ENCODE data around the gene USP15.

The USP15 gene

DNA sequence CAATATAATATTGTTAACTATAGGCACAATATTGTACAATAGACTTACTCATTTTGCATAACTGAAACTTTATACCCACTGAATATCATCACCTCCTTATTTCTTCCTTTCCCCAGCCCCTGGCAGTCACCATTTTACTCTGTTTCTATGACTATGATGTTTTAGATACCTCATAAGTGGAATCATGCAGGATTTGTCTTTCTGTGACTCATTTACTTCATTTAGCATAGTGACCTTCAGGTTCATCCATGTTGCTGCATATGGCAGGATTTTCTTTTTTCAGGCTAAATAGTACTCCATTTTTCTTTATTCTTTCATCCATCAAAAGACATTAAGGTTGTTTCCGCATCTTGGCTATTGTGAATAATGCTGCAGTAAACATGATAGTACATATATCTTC lies 18.9 kb downstream of the USP15 start:
- Mint-ChIP-seq H3K4me1 (peaks cover 49% of the 10 kb centered on the region), H3K4me3 (no peak overlapping the region), H3K9me3 (peaks cover 2% of the 10 kb centered on the region), H3K36me3 (peaks cover 6% of the 10 kb centered on the region), H3K27me3 (no peaks in the 10 kb centered on the region), H3K27ac (no peak overlapping the region)
- DNase-seq (ENCODE audit: low spot score in 2 of 2): no peak
- ATAC-seq (ENCODE audit: low read depth): no peak

DNA sequence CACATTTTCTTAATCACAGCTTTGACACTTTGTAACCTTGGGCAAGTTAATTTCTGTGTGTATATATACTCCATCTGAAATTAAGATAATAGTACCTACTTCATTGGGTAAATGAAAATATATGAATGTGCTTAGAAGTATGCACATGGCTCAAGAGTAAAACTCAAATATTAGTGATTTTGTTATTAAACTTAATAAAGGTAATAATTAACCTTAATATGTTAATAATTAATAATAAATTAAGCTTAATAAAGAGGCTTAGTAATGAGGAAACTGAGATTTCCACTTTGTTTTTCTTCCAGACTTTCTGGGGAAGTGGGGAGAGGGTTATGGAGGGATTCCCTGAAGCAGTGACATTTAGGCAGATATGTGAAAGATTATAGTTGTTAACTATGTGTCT lies 19.8 kb downstream of the USP15 start:
- Mint-ChIP-seq H3K27me3 (no peaks in the 10 kb centered on the region), H3K4me3 (no peak overlapping the region), H3K9me3 (peaks cover 2% of the 10 kb centered on the region), H3K4me1 (peaks cover 42% of the 10 kb centered on the region), H3K36me3 (peaks cover 6% of the 10 kb centered on the region), H3K27ac (peak overlapping the region; percentile 8)
- ATAC-seq (ENCODE audit: low read depth) (no peak), DNase-seq (ENCODE audit: low spot score in 2 of 2) (no peak)

- Mint-ChIP-seq H3K27ac (peak overlapping the region; percentile 45), H3K36me3 (peaks cover 20% of the 10 kb centered on the region), H3K27me3 (no peaks in the 10 kb centered on the region), H3K9me3 (peaks cover 3% of the 10 kb centered on the region), H3K4me1 (peaks cover 42% of the 10 kb centered on the region), H3K4me3 (no peak overlapping the region)
- DNase-seq (ENCODE audit: low spot score in 2 of 2) (no peak), ATAC-seq (ENCODE audit: low read depth) (no peak)
These were observed 22.0 kb downstream of the USP15 start for GRCh38 chr12:62282057-62282774.

- Mint-ChIP-seq H3K9me3 (peaks cover 10% of the 10 kb centered on the region), H3K4me1 (peaks cover 48% of the 10 kb centered on the region), H3K4me3 (no peak overlapping the region), H3K27ac (no peak overlapping the region), H3K27me3 (no peaks in the 10 kb centered on the region), H3K36me3 (peaks cover 32% of the 10 kb centered on the region)
- ATAC-seq (ENCODE audit: low read depth): no peak
- DNase-seq (ENCODE audit: low spot score in 2 of 2): no peak
These were observed 24.5 kb downstream of the USP15 start for GRCh38 chr12:62284749-62285148.

DNA sequence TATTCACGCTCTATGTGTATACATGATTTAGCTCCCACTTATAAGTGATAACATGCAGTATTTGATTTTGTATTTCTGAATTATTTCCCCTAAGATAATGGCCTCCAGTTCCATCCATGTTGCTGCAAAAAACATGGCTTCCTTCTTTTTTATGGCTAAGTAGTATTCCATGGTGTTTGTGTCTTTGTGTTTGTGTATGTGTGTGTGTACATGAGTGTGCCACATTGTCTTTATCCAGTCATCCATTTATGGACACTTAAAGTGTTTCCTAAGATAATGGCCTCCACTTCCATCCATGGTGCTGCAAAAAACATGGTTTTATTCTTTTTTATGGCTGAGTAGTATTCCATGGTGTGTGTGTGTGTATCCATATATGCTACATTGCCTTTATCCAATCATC lies 25.1 kb downstream of the USP15 start:
- Mint-ChIP-seq H3K4me1 (peaks cover 44% of the 10 kb centered on the region), H3K27ac (peak overlapping the region; percentile 72), H3K9me3 (peaks cover 14% of the 10 kb centered on the region), H3K27me3 (no peaks in the 10 kb centered on the region), H3K4me3 (no peak overlapping the region), H3K36me3 (peaks cover 36% of the 10 kb centered on the region)
- DNase-seq (ENCODE audit: low spot score in 2 of 2) (no peak), ATAC-seq (ENCODE audit: low read depth) (no peak)

DNA sequence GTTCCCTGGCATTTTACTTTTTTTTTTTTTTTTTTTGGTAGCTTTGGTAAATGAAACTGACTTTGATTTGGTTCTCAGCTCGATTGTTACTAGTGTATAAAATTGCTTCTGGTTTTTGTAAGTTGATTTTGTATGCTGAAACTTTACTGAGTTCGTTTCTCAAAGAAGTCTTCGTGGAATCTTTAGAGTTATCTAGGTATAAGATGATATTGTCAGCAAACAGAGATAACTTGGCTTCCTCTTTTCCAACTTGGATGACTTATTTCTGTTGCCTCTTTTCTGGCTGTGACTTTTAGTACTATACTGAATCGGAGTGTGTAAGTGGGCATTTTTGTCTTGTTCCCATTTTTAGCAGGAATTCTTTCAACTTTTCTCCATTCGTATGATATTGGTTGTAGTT lies 28.1 kb downstream of the USP15 start:
- Mint-ChIP-seq H3K27me3 (no peaks in the 10 kb centered on the region), H3K4me3 (no peak overlapping the region), H3K27ac (peak overlapping the region; percentile 6)

GRCh38 chr12:62290846-62291245 lies 30.6 kb downstream of the USP15 start:
- peaks cover 17% of the 10 kb centered on the region for H3K9me3 Mint-ChIP-seq
- DNase-seq (ENCODE audit: low spot score in 2 of 2) (no peak), ATAC-seq (ENCODE audit: low read depth) (no peak)
- H3K4me3 Mint-ChIP-seq: no peak overlapping the region
- no peaks in the 10 kb centered on the region for H3K27me3 Mint-ChIP-seq
- peaks cover 55% of the 10 kb centered on the region for H3K36me3 Mint-ChIP-seq
- H3K4me1 Mint-ChIP-seq: peaks cover 36% of the 10 kb centered on the region
- no peak overlapping the region for H3K27ac Mint-ChIP-seq

More for the DNA sequence above, 28.1 kb downstream of the USP15 start:
- ATAC-seq (ENCODE audit: low read depth) (no peak), DNase-seq (ENCODE audit: low spot score in 2 of 2) (no peak)
- Mint-ChIP-seq H3K4me1 (peaks cover 40% of the 10 kb centered on the region), H3K36me3 (peaks cover 50% of the 10 kb centered on the region), H3K9me3 (peaks cover 17% of the 10 kb centered on the region)

DNA sequence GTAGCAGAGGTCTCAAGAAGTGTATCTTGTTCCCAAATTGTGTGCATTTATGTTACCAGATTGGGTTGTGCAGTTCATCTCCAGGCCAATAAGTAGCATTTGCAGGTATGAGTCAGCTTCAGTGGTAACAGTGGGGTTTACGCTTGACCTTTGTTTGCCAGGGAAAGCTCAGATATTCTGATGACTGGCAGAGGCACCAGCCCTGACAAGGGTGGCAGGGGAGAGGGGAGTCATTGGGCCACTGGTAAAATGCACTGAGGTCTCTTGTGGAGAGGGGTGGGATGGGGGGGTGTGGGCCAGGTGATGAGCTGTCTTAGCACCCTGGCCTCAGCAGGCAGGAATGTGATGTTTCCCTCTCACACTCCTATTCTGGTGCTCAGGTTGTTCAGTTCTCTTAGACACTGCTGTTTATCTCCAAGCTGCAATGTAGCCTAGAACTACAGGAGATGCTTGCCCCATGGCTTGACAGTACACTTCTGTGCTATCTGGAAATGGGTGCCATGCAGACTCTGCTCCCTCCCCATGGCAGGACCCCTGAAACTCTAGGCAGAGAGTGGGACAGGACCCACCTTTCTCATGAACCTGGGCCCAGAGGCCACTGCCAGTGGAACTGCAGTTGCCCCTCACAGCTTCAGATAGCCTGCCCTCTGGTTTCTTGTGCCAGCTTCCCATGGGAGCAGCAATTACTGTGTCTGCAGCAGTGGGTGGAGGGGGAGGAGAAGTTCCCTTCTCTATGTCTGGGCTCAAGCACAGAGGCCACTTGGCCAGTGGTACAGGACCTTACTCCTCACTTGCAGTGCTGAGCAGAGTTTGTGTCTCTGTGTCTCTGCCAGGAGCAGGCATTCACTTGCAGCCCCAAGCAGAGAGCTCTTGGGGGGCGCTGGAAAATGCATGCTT lies 31.9 kb downstream of the USP15 start:
- Mint-ChIP-seq H3K4me3 (no peak overlapping the region), H3K27ac (no peak overlapping the region), H3K9me3 (peaks cover 15% of the 10 kb centered on the region), H3K36me3 (peaks cover 61% of the 10 kb centered on the region), H3K27me3 (no peaks in the 10 kb centered on the region), H3K4me1 (peaks cover 35% of the 10 kb centered on the region)
- ATAC-seq (ENCODE audit: low read depth) (no peak), DNase-seq (ENCODE audit: low spot score in 2 of 2) (no peak)

GRCh38 chr12:62292761-62293344 lies 32.6 kb downstream of the USP15 start:
- H3K4me1 Mint-ChIP-seq: peaks cover 33% of the 10 kb centered on the region
- ATAC-seq (ENCODE audit: low read depth) (no peak), DNase-seq (ENCODE audit: low spot score in 2 of 2) (no peak)
- H3K4me3 Mint-ChIP-seq: no peak overlapping the region
- peaks cover 64% of the 10 kb centered on the region for H3K36me3 Mint-ChIP-seq
- H3K27me3 Mint-ChIP-seq: no peaks in the 10 kb centered on the region
- H3K27ac Mint-ChIP-seq: no peak overlapping the region
- H3K9me3 Mint-ChIP-seq: peaks cover 15% of the 10 kb centered on the region

DNA sequence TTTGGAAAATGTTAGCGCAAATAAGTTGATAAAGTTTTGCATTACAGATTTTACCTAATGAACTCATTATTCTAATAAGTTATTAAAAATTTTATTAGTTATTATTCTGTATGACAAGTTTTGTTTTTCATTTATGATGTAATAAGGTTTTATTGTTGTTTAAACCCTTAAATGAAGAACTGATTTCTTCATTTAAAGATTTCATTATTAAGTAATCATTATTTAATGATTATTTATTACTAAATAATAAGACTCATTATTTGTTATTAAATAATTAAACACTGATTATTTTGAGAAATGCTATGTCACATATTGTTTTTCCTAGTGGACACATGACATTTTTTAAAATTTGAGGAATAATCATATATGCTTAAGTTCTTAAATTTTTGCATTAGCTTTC lies 34.2 kb downstream of the USP15 start:
- H3K27me3 Mint-ChIP-seq: no peaks in the 10 kb centered on the region
- DNase-seq (ENCODE audit: low spot score in 2 of 2) (no peak), ATAC-seq (ENCODE audit: low read depth) (no peak)
- no peak overlapping the region for H3K27ac Mint-ChIP-seq
- no peak overlapping the region for H3K4me3 Mint-ChIP-seq
- peaks cover 8% of the 10 kb centered on the region for H3K9me3 Mint-ChIP-seq
- H3K4me1 Mint-ChIP-seq: peaks cover 27% of the 10 kb centered on the region
- H3K36me3 Mint-ChIP-seq: peaks cover 58% of the 10 kb centered on the region

GRCh38 chr12:62296001-62296400 lies 35.8 kb downstream of the USP15 start:
- ATAC-seq (ENCODE audit: low read depth): no peak
- H3K27me3 Mint-ChIP-seq: no peaks in the 10 kb centered on the region
- H3K9me3 Mint-ChIP-seq: peaks cover 2% of the 10 kb centered on the region
- H3K4me3 Mint-ChIP-seq: no peak overlapping the region
- no peak for DNase-seq (ENCODE audit: low spot score in 2 of 2)
- peaks cover 33% of the 10 kb centered on the region for H3K4me1 Mint-ChIP-seq
- H3K27ac Mint-ChIP-seq: peak overlapping the region; percentile 46
- H3K36me3 Mint-ChIP-seq: peaks cover 50% of the 10 kb centered on the region

DNA sequence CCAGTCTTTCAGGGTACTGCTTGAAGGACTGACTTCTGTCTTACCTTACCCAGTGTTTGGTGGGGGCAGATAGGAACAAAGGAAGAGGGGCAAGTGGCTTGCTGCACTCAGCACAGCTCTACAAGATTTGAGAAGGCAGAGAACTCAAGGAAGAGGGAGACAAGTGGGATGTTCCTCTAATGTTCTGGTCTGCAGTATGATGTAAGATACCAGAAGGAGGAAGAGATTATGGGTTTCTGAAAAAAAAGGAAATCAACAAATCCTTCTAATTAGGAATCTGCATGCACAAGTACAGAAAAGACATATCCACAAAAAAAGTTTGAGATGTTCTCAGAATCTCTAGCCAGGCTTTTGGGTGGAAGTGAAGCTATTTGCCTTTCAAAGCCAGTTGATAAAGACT lies 37.1 kb downstream of the USP15 start:
- no peak overlapping the region for H3K4me3 Mint-ChIP-seq

DNA sequence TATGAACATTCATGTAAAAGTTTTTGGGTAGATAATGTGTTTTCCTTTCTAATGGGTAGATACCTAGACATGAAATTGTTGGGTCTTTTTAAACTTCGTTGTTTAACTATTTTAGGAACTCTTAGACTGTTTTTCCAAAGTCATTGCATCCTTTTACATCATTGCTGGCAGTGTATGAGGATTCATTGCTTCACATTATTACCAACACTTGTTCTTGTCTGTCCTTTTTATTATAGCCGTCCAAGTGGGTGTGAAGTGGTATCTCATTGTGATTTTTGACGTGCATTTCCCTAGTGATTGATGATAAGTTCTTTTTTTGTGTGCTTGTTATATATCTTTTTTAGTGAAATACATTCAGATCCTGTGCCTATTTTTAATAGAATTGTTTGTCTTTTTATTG lies 39.4 kb downstream of the USP15 start:
- no peak overlapping the region for H3K27ac Mint-ChIP-seq
- no peak for DNase-seq (ENCODE audit: low spot score in 2 of 2)
- H3K27me3 Mint-ChIP-seq: no peaks in the 10 kb centered on the region
- no peak overlapping the region for H3K4me3 Mint-ChIP-seq
- no peak for ATAC-seq (ENCODE audit: low read depth)
- peaks cover 50% of the 10 kb centered on the region for H3K36me3 Mint-ChIP-seq
- peaks cover 3% of the 10 kb centered on the region for H3K9me3 Mint-ChIP-seq
- peaks cover 27% of the 10 kb centered on the region for H3K4me1 Mint-ChIP-seq

More for the DNA sequence above, 37.1 kb downstream of the USP15 start:
- H3K9me3 Mint-ChIP-seq: no peaks in the 10 kb centered on the region
- H3K4me1 Mint-ChIP-seq: peaks cover 31% of the 10 kb centered on the region
- DNase-seq (ENCODE audit: low spot score in 2 of 2) (no peak), ATAC-seq (ENCODE audit: low read depth) (no peak)
- H3K27ac Mint-ChIP-seq: peak overlapping the region; percentile 46
- H3K27me3 Mint-ChIP-seq: no peaks in the 10 kb centered on the region
- peaks cover 48% of the 10 kb centered on the region for H3K36me3 Mint-ChIP-seq

Data from memory B cell (primary cell).